Kidney (tissue), 14 donors: ENCODE results near the gene EFNB3. TPM values are rescaled to one million over a fixed set of nuclear protein-coding genes. Genes with fewer than 3 reads are reported as not detected.

ENCODE experiments used
- DNase-seq, 5 donors: peaks; one replicate each; pipeline ENCODE4 v3.0.0-alpha.2; 2013 to 2020
- FAIRE-seq: peaks from 2 replicates; lab custom pipeline; 2012; peaks lifted over from hg19 to GRCh38; lab: Jason Lieb, UNC
- H3K27ac ChIP-seq, 2 donors: one replicate each; pipeline ENCODE4 v1.7.0; 2013; ENCODE audit warnings: low read depth in 2 of 2, low read length in 2 of 2, inconsistent platforms in 1 of 2
- H3K27me3 ChIP-seq: one replicate; pipeline ENCODE4 v1.7.1; 2013; ENCODE audit warnings: low read length, inconsistent platforms; ENCODE audit not compliant: control insufficient read depth, insufficient read depth
- H3K36me3 ChIP-seq, 3 donors: one replicate each; pipeline versions ENCODE4 v1.7.0 to v1.7.1; 2013; ENCODE audit warnings: low read length in 3 of 3, control low read depth in 1 of 3, inconsistent platforms in 1 of 3; ENCODE audit not compliant: insufficient read depth in 3 of 3, control insufficient read depth in 2 of 3
- H3K4me1 ChIP-seq, 3 donors: one replicate each; pipeline versions ENCODE4 v1.7.0 to v1.7.1; 2013; ENCODE audit warnings: low read length in 3 of 3, inconsistent platforms in 1 of 3, low read depth in 1 of 3; ENCODE audit not compliant: control insufficient read depth in 2 of 3, insufficient read depth in 2 of 3
- H3K4me3 ChIP-seq, 3 donors: one replicate each; pipeline versions ENCODE4 v1.7.0 to v1.8.1; 2013; ENCODE audit warnings: low read length in 3 of 3, control low read depth in 1 of 3, inconsistent platforms in 1 of 3
- H3K9ac ChIP-seq, 3 donors: one replicate each; pipeline versions ENCODE4 v1.7.0 to v1.7.1; 2013; ENCODE audit warnings: low read length in 3 of 3, control low read depth in 1 of 3, inconsistent platforms in 1 of 3
- H3K9me3 ChIP-seq, 3 donors: one replicate each; pipeline versions ENCODE4 v1.7.0 to v1.7.1; 2013; ENCODE audit warnings: low read length in 3 of 3, control low read depth in 1 of 3, inconsistent platforms in 1 of 3; ENCODE audit not compliant: control insufficient read depth in 2 of 3, insufficient read depth in 1 of 3
- CTCF ChIP-seq: IDR thresholded peaks from 3 replicates; pipeline ENCODE4 v1.5.1; 2012; ENCODE audit warnings: mild to moderate bottlenecking, moderate library complexity, borderline replicate concordance; ENCODE audit not compliant: insufficient read depth; ENCODE audit errors: extremely low read depth
- intact Hi-C: fragments of 100-400 bp; cut with DNase I; formaldehyde crosslinking; loops from one replicate; pipeline ENCODE4 v1.11.1; 2022
- polyA plus RNA-seq: library from polyadenylated mRNA; stranded (reverse); fragments of 350-450 nt; fragmentation: Illumina TruSeq; extraction: RNeasy Lipid Tissue Mini Kit (QIAGEN cat#74804); gene quantifications from one replicate; pipeline ENCODE4 v1.2.3, GENCODE V29; 2014; ENCODE audit warnings: low read depth, low replicate concordance; ENCODE audit not compliant: insufficient read depth
- total RNA-seq: library from RNA; stranded (reverse); fragmentation: NEBNext Ultra II Directional; extraction: Animal tissue kit (Norgen Biotek cat#: 25700); gene quantifications from one replicate; pipeline ENCODE4 v1.2.1, GENCODE V29; 2021
- donor health status: control.
- donor health status: control.
- donor health status: control.
- donor health status: control.
- donor health status: control.
- donor health status: DM: yes; HTN: yes; CAD: no.
- donor health status: Normal renal cell carcinoma (clear cell type).

EFNB3 gene
- total and polyA plus RNA-seq, 2 donors from 2014 or later = 2.3 to 3.5 TPM

DNA sequence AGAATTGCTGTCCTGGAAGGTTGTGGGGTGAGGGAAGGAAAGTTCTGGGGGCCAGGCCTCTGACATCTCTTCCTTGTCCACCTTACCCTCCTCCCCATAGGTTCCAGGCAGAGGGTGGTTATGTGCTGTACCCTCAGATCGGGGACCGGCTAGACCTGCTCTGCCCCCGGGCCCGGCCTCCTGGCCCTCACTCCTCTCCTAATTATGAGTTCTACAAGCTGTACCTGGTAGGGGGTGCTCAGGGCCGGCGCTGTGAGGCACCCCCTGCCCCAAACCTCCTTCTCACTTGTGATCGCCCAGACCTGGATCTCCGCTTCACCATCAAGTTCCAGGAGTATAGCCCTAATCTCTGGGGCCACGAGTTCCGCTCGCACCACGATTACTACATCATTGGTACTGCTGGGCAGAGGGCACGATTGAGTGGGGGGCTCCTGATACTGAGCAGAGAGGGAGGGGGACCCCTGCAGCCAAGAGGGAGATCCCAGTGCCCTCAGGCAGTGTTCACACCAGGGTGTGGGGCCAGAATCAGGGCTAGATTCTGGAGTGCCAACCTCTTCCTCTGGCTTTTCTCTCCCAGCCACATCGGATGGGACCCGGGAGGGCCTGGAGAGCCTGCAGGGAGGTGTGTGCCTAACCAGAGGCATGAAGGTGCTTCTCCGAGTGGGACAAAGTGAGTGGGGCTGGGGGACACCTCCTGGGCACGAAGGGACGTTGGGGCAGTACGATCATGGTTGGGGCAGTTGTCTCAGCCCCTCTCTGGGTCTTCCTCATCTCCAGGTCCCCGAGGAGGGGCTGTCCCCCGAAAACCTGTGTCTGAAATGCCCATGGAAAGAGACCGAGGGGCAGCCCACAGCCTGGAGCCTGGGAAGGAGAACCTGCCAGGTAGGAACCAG, 3.1 kb downstream of the EFNB3 start:
- no peaks in the 10 kb centered on the region for H3K27me3 ChIP-seq
- DNase-seq = no peak
- H3K4me3 ChIP-seq = no peak overlapping the region
- intact Hi-C loops = no loop called here
- peaks cover 0 to 4% (median 0%) of the 10 kb centered on the region in 3 donors for H3K4me1 ChIP-seq
- no peaks in the 10 kb centered on the region for H3K36me3 ChIP-seq
- no peaks in the 10 kb centered on the region for H3K9me3 ChIP-seq
- no peak overlapping the region for H3K27ac ChIP-seq
- no peak for TF ChIP-seq CTCF
- H3K9ac ChIP-seq = no peak overlapping the region
- no peak for FAIRE-seq

- DNase-seq (peak in 1 of 5 donors; percentile 46), FAIRE-seq (no peak)
- Histone ChIP-seq H3K36me3 (no peaks in the 10 kb centered on the region), H3K27me3 (no peaks in the 10 kb centered on the region), H3K9ac (no peak overlapping the region), H3K27ac (no peak overlapping the region), H3K4me1 (peaks cover 0 to 4% (median 0%) of the 10 kb centered on the region in 3 donors), H3K9me3 (no peaks in the 10 kb centered on the region), H3K4me3 (no peak overlapping the region)
- TF ChIP-seq CTCF = no peak
- intact Hi-C loops = no loop called here
Measured at GRCh38 chr17:7709031-7709430, 4.0 kb downstream of the EFNB3 start.

- no peaks in the 10 kb centered on the region for H3K9me3 ChIP-seq
- no peak overlapping the region for H3K9ac ChIP-seq
- no peak for DNase-seq
- no peaks in the 10 kb centered on the region for H3K36me3 ChIP-seq
- H3K4me3 ChIP-seq = no peak overlapping the region
- no peak overlapping the region for H3K27ac ChIP-seq
- no peak for TF ChIP-seq CTCF
- intact Hi-C loops = no loop called here
- no peak for FAIRE-seq
- H3K27me3 ChIP-seq = no peaks in the 10 kb centered on the region
- H3K4me1 ChIP-seq = no peaks in the 10 kb centered on the region
Measured at GRCh38 chr17:7710301-7710700, 5.3 kb downstream of the EFNB3 start.
